ENCODE data around the gene IL17C. TPM values are rescaled to one million over a fixed set of nuclear protein-coding genes. Genes with fewer than 3 reads are reported as not detected.
A peak's percentile ranks its signal among the peaks of the same experiment; 100 is the strongest.

The IL17C gene
- total and polyA plus RNA-seq, 5 donors from 2014 or later = 1.2 TPM; not detected in 4

DNA sequence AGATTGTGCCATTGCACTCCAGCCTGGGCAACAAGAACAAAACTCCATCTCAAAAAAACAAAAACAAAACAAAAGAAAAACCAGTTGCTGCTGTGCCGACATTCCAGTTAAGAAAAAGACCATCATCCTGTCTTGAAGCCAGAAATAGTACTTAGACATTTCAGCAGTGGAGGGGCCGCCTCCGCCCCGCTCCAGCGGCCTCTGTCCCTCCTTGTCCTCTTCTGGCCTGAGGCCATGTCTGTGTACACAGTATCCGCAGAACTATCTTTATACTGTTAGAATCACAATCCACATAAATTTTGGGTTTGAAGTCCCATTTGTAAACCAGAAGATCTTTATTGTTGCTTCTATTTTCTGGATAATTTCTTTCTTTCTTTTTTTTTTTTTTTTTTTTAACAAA lies 43.3 kb upstream of the IL17C start:
- peak overlapping the region in 2 of 3 donors; percentile 29 to 86 for H3K27ac Mint-ChIP-seq
- no peaks in the 10 kb centered on the region for H3K27me3 ChIP-seq (ENCODE audit: control insufficient read depth, insufficient read depth, low read length)
- DNase-seq = no peak
- H3K9me3 Mint-ChIP-seq = no peaks in the 10 kb centered on the region
- H3K4me3 Mint-ChIP-seq = no peak overlapping the region
- H3K27ac ChIP-seq (ENCODE audit: insufficient read depth, low read length, poor library complexity, severe bottlenecking) = no peak overlapping the region
- H3K4me3 ChIP-seq (ENCODE audit: low read depth, low read length) = no peak overlapping the region
- H3K36me3 ChIP-seq (ENCODE audit: control insufficient read depth, insufficient read depth, low read length) = peaks cover 34% of the 10 kb centered on the region
- ATAC-seq (ENCODE audit: low read depth in 2 of 2) = no peak
- peaks cover 37% of the 10 kb centered on the region for H3K4me1 ChIP-seq (ENCODE audit: control insufficient read depth, insufficient read depth, low read length, poor library complexity, severe bottlenecking)
- peaks cover 22% of the 10 kb centered on the region for H3K36me3 Mint-ChIP-seq
- no peaks in the 10 kb centered on the region for H3K27me3 Mint-ChIP-seq
- no peaks in the 10 kb centered on the region for H3K9me3 ChIP-seq (ENCODE audit: control insufficient read depth in 2 of 2, low read length in 2 of 2)
- H3K4me1 Mint-ChIP-seq = peaks cover 5 to 54% (median 31%) of the 10 kb centered on the region in 4 donors

DNA sequence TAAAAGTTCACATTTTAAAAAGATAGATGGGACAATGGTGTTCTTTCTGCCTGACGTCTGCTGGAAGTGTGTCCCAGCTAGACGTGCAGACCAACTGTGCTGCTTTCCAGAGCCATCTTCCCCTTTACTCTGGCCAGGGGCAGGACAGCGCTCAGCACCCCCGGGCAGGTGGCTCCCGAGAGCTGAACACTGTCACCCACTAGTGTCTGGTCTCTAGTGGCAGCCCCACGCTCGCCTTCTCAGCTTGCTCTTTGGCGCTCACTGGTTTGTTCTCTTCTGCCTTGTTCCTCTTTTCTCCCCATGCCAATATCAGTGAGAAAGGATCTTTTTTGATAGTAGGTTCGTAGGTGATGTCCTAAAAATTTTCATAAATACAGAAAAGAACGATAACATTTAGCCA lies 42.5 kb upstream of the IL17C start:
- Mint-ChIP-seq H3K27me3 (no peaks in the 10 kb centered on the region), H3K4me1 (peaks cover 5 to 50% (median 27%) of the 10 kb centered on the region in 4 donors), H3K27ac (peak overlapping the region in 2 of 3 donors; percentile 32 to 46), H3K9me3 (no peaks in the 10 kb centered on the region), H3K36me3 (peaks cover 28% of the 10 kb centered on the region), H3K4me3 (no peak overlapping the region)
- no peak overlapping the region for H3K27ac ChIP-seq (ENCODE audit: insufficient read depth, low read length, poor library complexity, severe bottlenecking)
- no peaks in the 10 kb centered on the region for H3K27me3 ChIP-seq (ENCODE audit: control insufficient read depth, insufficient read depth, low read length)
- H3K9me3 ChIP-seq (ENCODE audit: control insufficient read depth in 2 of 2, low read length in 2 of 2) = no peaks in the 10 kb centered on the region
- H3K36me3 ChIP-seq (ENCODE audit: control insufficient read depth, insufficient read depth, low read length) = peaks cover 41% of the 10 kb centered on the region
- H3K4me1 ChIP-seq (ENCODE audit: control insufficient read depth, insufficient read depth, low read length, poor library complexity, severe bottlenecking) = peaks cover 29% of the 10 kb centered on the region
- DNase-seq = no peak
- ATAC-seq (ENCODE audit: low read depth in 2 of 2) = no peak
- H3K4me3 ChIP-seq (ENCODE audit: low read depth, low read length) = no peak overlapping the region

DNA sequence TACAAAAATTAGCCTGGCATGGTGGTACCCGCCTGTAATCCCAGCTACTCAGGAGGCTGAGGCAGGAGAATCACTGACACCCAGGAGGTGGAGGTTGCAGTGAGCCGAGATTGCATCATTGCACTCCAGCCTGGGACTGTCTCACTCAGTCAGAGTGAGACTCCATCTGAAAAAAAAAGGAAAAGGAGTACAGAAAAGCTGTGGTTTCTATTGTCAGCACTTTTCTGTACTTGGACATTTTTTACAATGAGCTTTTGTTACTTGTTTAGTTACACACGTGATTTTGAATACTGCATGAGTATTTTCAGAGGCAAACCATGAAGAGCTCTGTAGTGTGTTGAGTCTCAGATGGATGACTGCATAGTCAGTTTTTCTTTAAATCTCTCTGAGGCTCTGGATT lies 41.9 kb upstream of the IL17C start:
- no peaks in the 10 kb centered on the region for H3K27me3 Mint-ChIP-seq

DNA sequence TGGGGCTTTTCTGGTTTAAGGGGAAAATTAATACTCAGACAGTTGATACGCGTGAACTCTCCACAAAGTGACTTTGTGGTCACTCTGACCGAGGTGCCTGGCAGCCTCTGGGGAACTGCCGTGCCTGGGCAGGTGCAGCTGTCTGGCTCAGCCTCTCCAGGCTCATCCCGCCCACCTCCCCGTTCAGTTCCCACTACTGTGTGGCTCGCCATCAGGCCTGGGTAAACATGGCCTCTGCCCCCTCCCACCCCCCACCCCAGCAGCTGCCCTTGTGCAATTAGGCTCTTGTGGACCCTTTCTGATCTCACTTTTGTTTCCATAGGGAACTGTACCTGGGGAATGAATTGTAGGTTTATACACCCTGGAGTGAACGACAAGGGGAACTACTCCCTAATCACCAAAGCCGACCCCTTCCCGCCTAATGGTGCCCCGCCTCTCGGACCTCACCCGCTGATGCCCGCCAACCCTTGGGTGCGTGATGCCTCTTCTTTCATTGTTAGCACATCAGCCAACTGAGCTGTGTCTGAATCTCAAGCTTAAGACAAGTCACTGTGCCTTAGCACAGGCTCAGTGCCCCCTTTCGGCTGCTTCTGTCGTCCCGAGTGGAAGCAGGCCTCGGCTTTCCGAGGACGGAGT lies 40.4 kb upstream of the IL17C start:
- Histone ChIP-seq H3K4me3 (ENCODE audit: low read depth, low read length) (no peak overlapping the region), H3K27me3 (ENCODE audit: control insufficient read depth, insufficient read depth, low read length) (no peaks in the 10 kb centered on the region), H3K4me1 (ENCODE audit: control insufficient read depth, insufficient read depth, low read length, poor library complexity, severe bottlenecking) (peaks cover 9% of the 10 kb centered on the region), H3K9me3 (ENCODE audit: control insufficient read depth in 2 of 2, low read length in 2 of 2) (no peaks in the 10 kb centered on the region), H3K27ac (ENCODE audit: insufficient read depth, low read length, poor library complexity, severe bottlenecking) (no peak overlapping the region), H3K36me3 (ENCODE audit: control insufficient read depth, insufficient read depth, low read length) (peaks cover 59% of the 10 kb centered on the region)
- H3K9me3 Mint-ChIP-seq = no peaks in the 10 kb centered on the region
- ATAC-seq (ENCODE audit: low read depth in 2 of 2) = no peak
- H3K4me3 Mint-ChIP-seq = no peak overlapping the region
- peak overlapping the region in 1 of 3 donors; percentile 44 for H3K27ac Mint-ChIP-seq
- peaks cover 0 to 30% (median 14%) of the 10 kb centered on the region in 4 donors for H3K4me1 Mint-ChIP-seq
- DNase-seq = no peak
- no peaks in the 10 kb centered on the region for H3K27me3 Mint-ChIP-seq
- H3K36me3 Mint-ChIP-seq = peaks cover 25% of the 10 kb centered on the region

More for the DNA sequence above, 41.9 kb upstream of the IL17C start:
- Histone ChIP-seq H3K4me1 (ENCODE audit: control insufficient read depth, insufficient read depth, low read length, poor library complexity, severe bottlenecking) (peaks cover 24% of the 10 kb centered on the region), H3K27me3 (ENCODE audit: control insufficient read depth, insufficient read depth, low read length) (no peaks in the 10 kb centered on the region), H3K4me3 (ENCODE audit: low read depth, low read length) (no peak overlapping the region), H3K27ac (ENCODE audit: insufficient read depth, low read length, poor library complexity, severe bottlenecking) (no peak overlapping the region), H3K9me3 (ENCODE audit: control insufficient read depth in 2 of 2, low read length in 2 of 2) (no peaks in the 10 kb centered on the region), H3K36me3 (ENCODE audit: control insufficient read depth, insufficient read depth, low read length) (peaks cover 46% of the 10 kb centered on the region)
- peak overlapping the region in 2 of 3 donors; percentile 32 to 71 for H3K27ac Mint-ChIP-seq
- H3K4me1 Mint-ChIP-seq = peaks cover 5 to 44% (median 24%) of the 10 kb centered on the region in 4 donors
- no peak overlapping the region for H3K4me3 Mint-ChIP-seq
- DNase-seq (no peak), ATAC-seq (ENCODE audit: low read depth in 2 of 2) (no peak)
- peaks cover 29% of the 10 kb centered on the region for H3K36me3 Mint-ChIP-seq
- no peaks in the 10 kb centered on the region for H3K9me3 Mint-ChIP-seq

DNA sequence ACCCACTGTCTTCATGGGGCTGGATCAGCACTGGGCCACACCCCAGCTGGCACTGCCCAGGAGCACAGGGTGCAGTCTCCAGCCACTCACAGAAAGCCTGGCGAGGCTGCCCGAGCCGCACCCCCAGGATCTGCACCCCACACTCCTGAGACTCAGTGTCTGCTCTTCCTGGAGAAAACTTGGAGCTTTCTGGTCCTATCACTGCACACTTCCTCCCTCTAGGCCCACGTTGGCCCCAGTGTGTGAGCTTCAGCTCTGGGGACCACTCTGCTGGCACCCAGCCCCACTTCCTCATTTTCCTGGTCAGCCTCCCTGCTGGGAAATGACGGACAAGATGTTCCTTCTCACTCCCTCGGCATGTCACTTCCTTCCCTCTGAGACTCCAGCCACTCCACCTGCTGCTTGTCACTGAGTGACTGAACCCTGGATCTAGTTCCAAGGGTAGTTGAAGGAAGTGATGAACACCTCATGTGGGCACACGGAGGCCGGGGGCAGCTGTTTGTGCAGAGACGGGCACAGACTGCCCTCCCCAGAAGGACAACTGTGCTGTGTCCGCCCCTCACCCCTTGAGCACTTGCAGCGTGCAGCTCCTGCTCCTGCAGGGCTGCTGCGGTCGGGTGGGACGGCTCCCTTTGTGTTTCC lies 39.2 kb upstream of the IL17C start:
- Histone ChIP-seq H3K4me1 (ENCODE audit: control insufficient read depth, insufficient read depth, low read length, poor library complexity, severe bottlenecking) (no peaks in the 10 kb centered on the region), H3K4me3 (ENCODE audit: low read depth, low read length) (no peak overlapping the region), H3K27ac (ENCODE audit: insufficient read depth, low read length, poor library complexity, severe bottlenecking) (no peak overlapping the region), H3K9me3 (ENCODE audit: control insufficient read depth in 2 of 2, low read length in 2 of 2) (no peaks in the 10 kb centered on the region), H3K27me3 (ENCODE audit: control insufficient read depth, insufficient read depth, low read length) (no peaks in the 10 kb centered on the region), H3K36me3 (ENCODE audit: control insufficient read depth, insufficient read depth, low read length) (peaks cover 50% of the 10 kb centered on the region)
- H3K9me3 Mint-ChIP-seq = no peaks in the 10 kb centered on the region
- no peak overlapping the region for H3K27ac Mint-ChIP-seq
- H3K27me3 Mint-ChIP-seq = no peaks in the 10 kb centered on the region
- ATAC-seq (ENCODE audit: low read depth in 2 of 2) (no peak), DNase-seq (no peak)
- H3K4me1 Mint-ChIP-seq = peaks cover 0 to 20% (median 13%) of the 10 kb centered on the region in 4 donors
- peaks cover 22% of the 10 kb centered on the region for H3K36me3 Mint-ChIP-seq
- H3K4me3 Mint-ChIP-seq = no peak overlapping the region

DNA sequence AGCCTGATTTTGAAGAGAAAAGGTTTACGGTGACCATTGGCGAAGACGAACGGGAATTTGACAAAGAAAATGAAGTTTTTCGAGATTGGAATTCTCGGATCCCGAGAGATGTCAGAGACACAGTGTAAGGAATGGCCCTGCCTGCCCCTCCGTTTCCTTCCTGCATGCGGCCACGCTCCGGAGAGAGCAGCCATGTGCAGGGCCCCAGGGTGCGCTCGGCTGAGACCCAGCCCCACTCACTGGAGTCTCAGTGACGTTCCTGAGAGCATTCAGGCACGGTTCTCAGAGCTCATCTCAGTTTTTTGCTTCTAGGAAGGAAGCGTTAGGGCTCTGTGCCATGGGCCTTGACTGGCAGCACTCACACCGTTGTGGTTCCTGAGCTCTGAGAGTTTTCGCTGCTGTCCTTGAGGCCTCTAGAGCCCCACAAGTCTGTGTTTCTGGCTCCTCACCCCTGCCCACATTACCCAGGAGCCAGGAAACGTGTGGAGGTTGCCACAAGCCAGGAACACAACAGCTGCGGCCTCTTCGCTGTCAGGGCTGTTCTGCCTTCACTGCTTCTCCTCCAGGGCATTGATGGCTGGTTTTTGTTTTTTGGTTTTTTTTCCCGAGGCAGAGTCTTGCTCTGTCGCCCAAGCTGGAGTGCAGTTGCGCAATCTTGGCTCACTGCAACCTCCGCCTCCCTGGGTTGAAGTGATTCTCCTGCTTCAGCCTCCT lies 38.4 kb upstream of the IL17C start:
- Mint-ChIP-seq H3K27ac (no peak overlapping the region), H3K4me1 (peaks cover 0 to 17% (median 12%) of the 10 kb centered on the region in 4 donors), H3K36me3 (peaks cover 22% of the 10 kb centered on the region), H3K27me3 (no peaks in the 10 kb centered on the region), H3K4me3 (no peak overlapping the region), H3K9me3 (no peaks in the 10 kb centered on the region)
- Histone ChIP-seq H3K36me3 (ENCODE audit: control insufficient read depth, insufficient read depth, low read length) (peaks cover 54% of the 10 kb centered on the region), H3K4me3 (ENCODE audit: low read depth, low read length) (no peak overlapping the region), H3K27me3 (ENCODE audit: control insufficient read depth, insufficient read depth, low read length) (no peaks in the 10 kb centered on the region), H3K4me1 (ENCODE audit: control insufficient read depth, insufficient read depth, low read length, poor library complexity, severe bottlenecking) (no peaks in the 10 kb centered on the region), H3K9me3 (ENCODE audit: control insufficient read depth in 2 of 2, low read length in 2 of 2) (no peaks in the 10 kb centered on the region), H3K27ac (ENCODE audit: insufficient read depth, low read length, poor library complexity, severe bottlenecking) (no peak overlapping the region)
- ATAC-seq (ENCODE audit: low read depth in 2 of 2) (no peak), DNase-seq (no peak)

DNA sequence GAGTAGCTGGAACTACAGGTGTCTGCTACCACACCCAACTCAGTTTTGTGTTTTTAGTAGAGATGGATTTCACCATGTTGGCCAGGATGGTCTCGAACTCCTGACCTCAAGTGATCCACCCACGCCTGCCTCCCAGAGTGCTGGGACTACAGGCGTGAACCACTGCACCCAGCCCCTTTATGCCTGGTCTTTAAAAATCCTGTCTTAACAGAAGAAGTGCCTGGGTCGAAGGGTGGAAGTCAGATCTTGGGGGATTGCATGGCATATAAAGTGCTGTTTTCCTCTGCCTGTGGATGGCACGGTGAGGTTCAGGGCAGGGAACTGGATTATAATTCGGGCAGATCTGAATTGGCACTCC lies 37.9 kb upstream of the IL17C start:
- H3K27ac ChIP-seq (ENCODE audit: insufficient read depth, low read length, poor library complexity, severe bottlenecking) = no peak overlapping the region
- no peaks in the 10 kb centered on the region for H3K9me3 Mint-ChIP-seq
- H3K4me1 ChIP-seq (ENCODE audit: control insufficient read depth, insufficient read depth, low read length, poor library complexity, severe bottlenecking) = no peaks in the 10 kb centered on the region
- H3K9me3 ChIP-seq (ENCODE audit: control insufficient read depth in 2 of 2, low read length in 2 of 2) = no peaks in the 10 kb centered on the region
- H3K4me1 Mint-ChIP-seq = peaks cover 0 to 17% (median 11%) of the 10 kb centered on the region in 4 donors
- H3K4me3 ChIP-seq (ENCODE audit: low read depth, low read length) = no peak overlapping the region
- H3K36me3 ChIP-seq (ENCODE audit: control insufficient read depth, insufficient read depth, low read length) = peaks cover 60% of the 10 kb centered on the region
- ATAC-seq (ENCODE audit: low read depth in 2 of 2) (no peak), DNase-seq (no peak)
- no peaks in the 10 kb centered on the region for H3K27me3 ChIP-seq (ENCODE audit: control insufficient read depth, insufficient read depth, low read length)
- no peak overlapping the region for H3K4me3 Mint-ChIP-seq
- H3K27ac Mint-ChIP-seq = no peak overlapping the region
- H3K36me3 Mint-ChIP-seq = peaks cover 22% of the 10 kb centered on the region
- H3K27me3 Mint-ChIP-seq = no peaks in the 10 kb centered on the region
